ENCODE data around the gene SDK1.

SDK1 gene

GRCh38 chr7:4017081-4017480 lies 716.0 kb downstream of the SDK1 start:
- H3K27ac Mint-ChIP-seq, result no peak overlapping the region
- H3K9me3 Mint-ChIP-seq, result peaks cover 5% of the 10 kb centered on the region
- H3K4me3 Mint-ChIP-seq, result no peak overlapping the region
- no peaks in the 10 kb centered on the region for H3K4me1 Mint-ChIP-seq (ENCODE audit: low read depth)
- H3K27me3 Mint-ChIP-seq, result peaks cover 8% of the 10 kb centered on the region
- peaks cover 4% of the 10 kb centered on the region for H3K36me3 Mint-ChIP-seq (ENCODE audit: low read depth)
- DNase-seq, result no peak

- Mint-ChIP-seq H3K4me3 (no peak overlapping the region), H3K27ac (no peak overlapping the region), H3K9me3 (peaks cover 5% of the 10 kb centered on the region), H3K27me3 (peaks cover 5% of the 10 kb centered on the region), H3K4me1 (ENCODE audit: low read depth) (no peaks in the 10 kb centered on the region), H3K36me3 (ENCODE audit: low read depth) (peaks cover 4% of the 10 kb centered on the region)
- DNase-seq, result no peak
These were observed 716.7 kb downstream of the SDK1 start for GRCh38 chr7:4017785-4018184.

- Mint-ChIP-seq H3K27me3 (peaks cover 5% of the 10 kb centered on the region), H3K9me3 (peaks cover 5% of the 10 kb centered on the region), H3K4me3 (no peak overlapping the region), H3K27ac (no peak overlapping the region), H3K4me1 (ENCODE audit: low read depth) (no peaks in the 10 kb centered on the region), H3K36me3 (ENCODE audit: low read depth) (peaks cover 4% of the 10 kb centered on the region)
- DNase-seq, result no peak
These were observed 717.7 kb downstream of the SDK1 start for GRCh38 chr7:4018601-4019316.

- peaks cover 5% of the 10 kb centered on the region for H3K27me3 Mint-ChIP-seq
- no peaks in the 10 kb centered on the region for H3K4me1 Mint-ChIP-seq (ENCODE audit: low read depth)
- no peak overlapping the region for H3K27ac Mint-ChIP-seq
- no peak overlapping the region for H3K4me3 Mint-ChIP-seq
- peaks cover 4% of the 10 kb centered on the region for H3K36me3 Mint-ChIP-seq (ENCODE audit: low read depth)
- DNase-seq, result no peak
- H3K9me3 Mint-ChIP-seq, result peaks cover 5% of the 10 kb centered on the region
These were observed 719.0 kb downstream of the SDK1 start for GRCh38 chr7:4020086-4020485.

- Mint-ChIP-seq H3K27ac (no peak overlapping the region), H3K4me1 (ENCODE audit: low read depth) (no peaks in the 10 kb centered on the region), H3K9me3 (peaks cover 5% of the 10 kb centered on the region), H3K27me3 (peaks cover 5% of the 10 kb centered on the region), H3K36me3 (ENCODE audit: low read depth) (peaks cover 4% of the 10 kb centered on the region), H3K4me3 (no peak overlapping the region)
- DNase-seq, result no peak
These were observed 720.4 kb downstream of the SDK1 start for GRCh38 chr7:4021413-4021812.

- H3K27me3 Mint-ChIP-seq, result peaks cover 3% of the 10 kb centered on the region
- peaks cover 3% of the 10 kb centered on the region for H3K36me3 Mint-ChIP-seq (ENCODE audit: low read depth)
- peaks cover 5% of the 10 kb centered on the region for H3K9me3 Mint-ChIP-seq
- H3K27ac Mint-ChIP-seq, result no peak overlapping the region
- H3K4me3 Mint-ChIP-seq, result no peak overlapping the region
- H3K4me1 Mint-ChIP-seq (ENCODE audit: low read depth), result no peaks in the 10 kb centered on the region
- no peak for DNase-seq
These were observed 721.2 kb downstream of the SDK1 start for GRCh38 chr7:4022265-4022664.

- H3K9me3 Mint-ChIP-seq, result peaks cover 5% of the 10 kb centered on the region
- H3K4me1 Mint-ChIP-seq (ENCODE audit: low read depth), result no peaks in the 10 kb centered on the region
- peaks cover 2% of the 10 kb centered on the region for H3K36me3 Mint-ChIP-seq (ENCODE audit: low read depth)
- H3K27ac Mint-ChIP-seq, result no peak overlapping the region
- H3K27me3 Mint-ChIP-seq, result peaks cover 7% of the 10 kb centered on the region
- no peak for DNase-seq
- H3K4me3 Mint-ChIP-seq, result no peak overlapping the region
These were observed 722.5 kb downstream of the SDK1 start for GRCh38 chr7:4023502-4023901.

- Mint-ChIP-seq H3K9me3 (no peaks in the 10 kb centered on the region), H3K27ac (no peak overlapping the region), H3K36me3 (ENCODE audit: low read depth) (no peaks in the 10 kb centered on the region), H3K4me1 (ENCODE audit: low read depth) (no peaks in the 10 kb centered on the region), H3K4me3 (no peak overlapping the region), H3K27me3 (peaks cover 8% of the 10 kb centered on the region)
- no peak for DNase-seq
These were observed 723.1 kb downstream of the SDK1 start for GRCh38 chr7:4024133-4024532.

- H3K4me3 Mint-ChIP-seq, result no peak overlapping the region
- DNase-seq, result no peak
- no peaks in the 10 kb centered on the region for H3K9me3 Mint-ChIP-seq
- peaks cover 8% of the 10 kb centered on the region for H3K27me3 Mint-ChIP-seq
- no peaks in the 10 kb centered on the region for H3K4me1 Mint-ChIP-seq (ENCODE audit: low read depth)
- H3K36me3 Mint-ChIP-seq (ENCODE audit: low read depth), result no peaks in the 10 kb centered on the region
- H3K27ac Mint-ChIP-seq, result no peak overlapping the region
These were observed 723.8 kb downstream of the SDK1 start for GRCh38 chr7:4024806-4025205.

- Mint-ChIP-seq H3K36me3 (ENCODE audit: low read depth) (no peaks in the 10 kb centered on the region), H3K4me3 (no peak overlapping the region), H3K27me3 (peaks cover 8% of the 10 kb centered on the region), H3K4me1 (ENCODE audit: low read depth) (no peaks in the 10 kb centered on the region), H3K27ac (no peak overlapping the region), H3K9me3 (no peaks in the 10 kb centered on the region)
- DNase-seq, result no peak
These were observed 724.2 kb downstream of the SDK1 start for GRCh38 chr7:4025210-4025609.

GRCh38 chr7:4025694-4026615 lies 724.9 kb downstream of the SDK1 start:
- Mint-ChIP-seq H3K27me3 (peaks cover 8% of the 10 kb centered on the region), H3K4me1 (ENCODE audit: low read depth) (no peaks in the 10 kb centered on the region), H3K27ac (no peak overlapping the region), H3K36me3 (ENCODE audit: low read depth) (no peaks in the 10 kb centered on the region), H3K4me3 (no peak overlapping the region), H3K9me3 (no peaks in the 10 kb centered on the region)
- no peak for DNase-seq

- H3K4me3 Mint-ChIP-seq, result no peak overlapping the region
- no peak overlapping the region for H3K27ac Mint-ChIP-seq
These were observed 726.0 kb downstream of the SDK1 start for GRCh38 chr7:4026941-4027486.

GRCh38 chr7:4028221-4028620 lies 727.2 kb downstream of the SDK1 start:
- no peak for DNase-seq
- Mint-ChIP-seq H3K27ac (no peak overlapping the region), H3K9me3 (no peaks in the 10 kb centered on the region), H3K36me3 (ENCODE audit: low read depth) (no peaks in the 10 kb centered on the region), H3K4me1 (ENCODE audit: low read depth) (no peaks in the 10 kb centered on the region), H3K27me3 (peaks cover 8% of the 10 kb centered on the region), H3K4me3 (no peak overlapping the region)

More at GRCh38 chr7:4026941-4027486, 726.0 kb downstream of the SDK1 start:
- Mint-ChIP-seq H3K9me3 (no peaks in the 10 kb centered on the region), H3K4me1 (ENCODE audit: low read depth) (no peaks in the 10 kb centered on the region), H3K27me3 (peaks cover 8% of the 10 kb centered on the region), H3K36me3 (ENCODE audit: low read depth) (no peaks in the 10 kb centered on the region)
- no peak for DNase-seq

- Mint-ChIP-seq H3K36me3 (ENCODE audit: low read depth) (no peaks in the 10 kb centered on the region), H3K27me3 (peaks cover 8% of the 10 kb centered on the region), H3K9me3 (no peaks in the 10 kb centered on the region), H3K4me1 (ENCODE audit: low read depth) (no peaks in the 10 kb centered on the region), H3K4me3 (no peak overlapping the region), H3K27ac (no peak overlapping the region)
- no peak for DNase-seq
These were observed 728.9 kb downstream of the SDK1 start for GRCh38 chr7:4029941-4030340.
